Tongue (tissue), 2 donors: Measurements from ENCODE around the gene MAPKAPK5. TPM values are rescaled to one million over a fixed set of nuclear protein-coding genes. Genes with fewer than 3 reads are reported as not detected.
"Not testable (repeated sequence)": the region's sequence is repeated elsewhere in the genome, so short reads cannot be mapped to it uniquely, and the experiment has no call there.

Source experiments
- DNase-seq: peaks from one replicate; pipeline ENCODE4 v3.0.0-alpha.2; 2015
- total RNA-seq: library from RNA; depleted of rRNA; stranded (reverse); fragments of >200 nt; gene quantifications from one replicate; pipeline ENCODE4 v1.2.3, GENCODE V29; 2014

The MAPKAPK5 gene
- total RNA-seq, 1 donor from 2014 or later, result 38.7 TPM

DNA sequence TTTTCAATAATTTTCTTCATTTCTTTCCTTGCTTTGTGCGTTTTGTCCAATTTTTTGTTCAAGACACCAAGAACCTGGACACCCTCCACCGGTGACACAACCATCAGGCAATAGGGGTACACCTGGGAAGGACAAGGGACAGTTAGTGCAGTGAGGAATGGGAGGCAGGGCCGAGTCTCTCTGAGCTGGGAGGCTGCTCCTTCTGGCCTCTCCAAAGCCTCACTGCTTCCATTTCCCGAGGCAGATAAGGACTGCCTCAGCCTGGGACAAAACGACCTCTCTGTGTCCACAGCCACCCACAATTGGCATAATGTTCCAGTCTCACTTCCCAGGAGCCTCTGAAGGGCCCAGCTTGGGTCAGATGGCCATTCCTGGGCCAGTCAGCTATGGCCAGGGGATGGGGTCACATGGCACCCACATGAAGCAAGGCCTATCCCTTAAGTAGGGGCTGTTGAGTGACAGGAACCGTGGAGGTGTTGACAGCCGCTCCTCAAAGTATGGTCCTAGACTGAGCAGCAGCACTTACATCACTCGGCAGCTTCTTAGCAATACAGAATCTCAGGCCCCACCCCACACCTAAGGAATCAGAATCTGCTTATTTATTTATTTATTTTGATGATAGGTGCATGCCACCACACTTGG, 13.6 kb upstream of the MAPKAPK5 start:
- no peak for DNase-seq

DNA sequence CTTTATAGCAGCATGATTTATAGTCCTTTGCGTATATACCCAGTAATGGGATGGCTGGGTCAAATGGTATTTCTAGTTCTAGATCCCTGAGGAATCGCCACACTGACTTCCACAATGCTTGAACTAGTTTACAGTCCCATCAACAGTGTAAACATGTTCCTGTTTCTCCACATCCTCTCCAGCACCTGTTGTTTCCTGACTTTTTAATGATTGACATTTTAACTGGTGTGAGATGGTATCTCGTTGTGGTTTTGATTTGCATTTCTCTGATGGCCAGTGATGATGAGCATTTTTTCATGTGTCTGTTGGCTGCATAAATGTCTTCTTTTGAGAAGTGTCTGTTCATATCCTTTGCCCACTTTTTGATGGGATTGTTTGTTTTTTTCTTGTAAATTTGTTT, 12.4 kb upstream of the MAPKAPK5 start:
- DNase-seq, result not testable (repeated sequence)

DNA sequence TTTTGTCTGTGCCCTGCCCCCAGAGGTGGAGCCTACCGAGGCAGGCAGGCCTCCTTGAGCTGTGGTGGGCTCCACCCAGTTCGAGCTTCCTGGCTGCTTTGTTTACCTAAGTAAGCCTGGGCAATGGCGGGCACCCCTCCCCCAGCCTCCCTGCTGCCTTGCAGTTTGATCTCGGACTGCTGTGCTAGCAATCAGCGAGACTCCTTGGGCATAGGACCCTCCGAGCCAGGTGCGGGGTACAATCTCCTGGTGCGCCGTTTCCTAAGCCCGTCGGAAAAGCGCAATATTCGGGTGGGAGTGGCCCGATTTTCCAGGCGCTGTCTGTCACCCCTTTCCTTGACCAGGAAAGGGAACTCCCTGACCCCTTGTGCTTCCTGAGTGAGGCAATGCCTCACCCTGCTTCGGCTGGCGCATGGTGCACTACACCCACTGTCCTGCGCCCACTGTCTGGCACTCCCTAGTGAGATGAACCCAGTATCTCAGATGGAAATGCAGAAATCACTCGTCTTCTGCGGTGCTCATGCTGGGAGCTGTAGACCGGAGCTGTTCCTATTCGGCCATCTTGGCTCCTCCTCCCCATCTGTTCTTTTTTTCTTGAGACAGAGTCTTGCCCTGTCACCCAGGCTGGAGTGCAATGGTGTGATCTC, 7.2 kb upstream of the MAPKAPK5 start:
- not testable (repeated sequence) for DNase-seq

DNA sequence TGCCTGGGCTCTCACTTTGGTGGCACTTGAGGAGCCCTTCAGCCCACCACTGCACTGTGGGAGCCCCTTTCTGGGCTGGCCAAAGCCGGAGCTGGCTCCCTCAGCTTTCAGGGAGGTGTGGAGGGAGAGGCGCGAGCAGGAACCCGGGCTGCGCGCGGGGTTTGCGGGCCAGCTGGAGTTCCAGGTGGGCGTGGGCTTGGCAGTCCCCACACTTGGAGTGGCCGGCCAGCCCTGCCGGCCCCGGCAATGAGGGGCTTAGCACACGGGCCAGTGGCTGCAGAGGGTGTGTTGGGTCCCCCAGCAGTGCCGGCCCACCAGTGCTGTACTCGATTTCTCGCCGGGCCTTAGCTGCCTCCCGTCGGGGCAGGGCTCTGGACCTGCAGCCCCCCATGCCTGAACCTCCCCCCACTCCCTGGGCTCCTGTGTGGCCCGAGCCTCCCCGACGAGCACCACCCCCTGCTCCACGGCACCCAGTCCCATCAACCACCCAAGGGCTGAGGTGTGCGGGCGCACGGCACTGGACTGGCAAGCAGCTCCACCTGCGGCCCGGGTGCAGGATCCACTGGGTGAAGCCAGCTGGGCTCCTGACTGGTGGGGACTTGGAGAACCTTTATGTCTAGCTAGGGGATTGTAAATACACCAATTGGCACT, 6.4 kb upstream of the MAPKAPK5 start:
- DNase-seq, result not testable (repeated sequence)

DNA sequence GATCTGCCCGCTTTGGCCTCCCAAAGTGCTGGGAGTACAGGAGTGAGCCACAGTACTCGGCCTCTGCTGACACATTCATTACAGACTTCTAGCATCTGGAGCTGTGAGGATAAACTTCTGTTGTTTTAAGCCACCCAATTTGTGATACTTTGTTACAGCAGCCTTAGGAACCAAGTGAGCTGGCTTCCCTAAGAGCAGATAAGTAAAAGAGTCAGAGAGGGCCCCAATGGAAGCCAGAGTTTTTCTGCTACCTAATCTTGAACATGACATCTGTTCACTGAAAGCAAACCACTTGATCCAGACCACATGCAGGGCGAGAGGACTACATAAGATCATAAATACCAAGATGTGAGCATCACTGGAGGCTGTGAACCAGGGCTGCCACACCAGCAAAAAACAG, 3.7 kb upstream of the MAPKAPK5 start:
- no peak for DNase-seq

DNA sequence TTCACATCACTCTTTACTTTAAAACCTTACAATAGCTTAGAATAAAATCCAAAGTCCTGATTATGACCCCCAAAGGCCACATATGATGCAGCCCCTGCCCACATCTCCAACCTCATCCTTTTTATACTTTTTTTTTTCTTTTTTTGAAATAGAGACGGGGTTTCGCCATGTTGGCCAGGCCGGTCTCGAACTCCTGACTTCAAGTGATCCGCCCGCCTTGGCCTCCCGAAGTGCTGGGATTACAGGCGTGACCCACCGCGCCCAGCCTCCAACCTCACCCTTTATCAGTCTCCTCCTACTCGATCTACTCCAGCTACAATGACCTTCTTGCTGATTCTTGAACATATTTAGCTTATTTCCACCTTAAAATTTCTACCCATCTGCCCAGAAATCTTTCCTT, 1.2 kb upstream of the MAPKAPK5 start:
- no peak for DNase-seq

DNA sequence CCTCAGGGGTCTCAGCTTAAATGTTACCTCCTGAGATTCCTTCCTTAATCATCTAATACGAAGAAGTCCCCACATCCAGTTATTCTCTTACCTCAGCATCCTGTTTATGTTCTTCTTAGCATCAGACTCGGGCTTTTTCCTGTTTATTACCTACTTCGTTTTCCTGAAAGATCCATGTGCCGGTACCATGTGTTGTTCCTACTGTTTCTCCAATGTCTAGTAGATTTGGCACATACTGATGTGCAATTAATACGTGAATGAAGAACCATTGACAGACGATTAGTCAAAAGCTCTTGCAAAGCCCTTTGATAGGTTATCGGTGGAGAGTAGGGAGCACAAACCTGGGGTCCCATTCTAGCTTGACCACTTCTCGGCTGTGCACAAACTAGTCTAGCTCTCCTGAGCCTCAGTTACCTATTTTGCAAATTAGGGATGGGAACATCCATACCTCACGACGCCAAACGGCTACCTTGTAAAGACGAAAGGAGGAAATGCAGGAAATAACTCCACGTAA, 735 bp upstream of the MAPKAPK5 start:
- DNase-seq, result no peak

DNA sequence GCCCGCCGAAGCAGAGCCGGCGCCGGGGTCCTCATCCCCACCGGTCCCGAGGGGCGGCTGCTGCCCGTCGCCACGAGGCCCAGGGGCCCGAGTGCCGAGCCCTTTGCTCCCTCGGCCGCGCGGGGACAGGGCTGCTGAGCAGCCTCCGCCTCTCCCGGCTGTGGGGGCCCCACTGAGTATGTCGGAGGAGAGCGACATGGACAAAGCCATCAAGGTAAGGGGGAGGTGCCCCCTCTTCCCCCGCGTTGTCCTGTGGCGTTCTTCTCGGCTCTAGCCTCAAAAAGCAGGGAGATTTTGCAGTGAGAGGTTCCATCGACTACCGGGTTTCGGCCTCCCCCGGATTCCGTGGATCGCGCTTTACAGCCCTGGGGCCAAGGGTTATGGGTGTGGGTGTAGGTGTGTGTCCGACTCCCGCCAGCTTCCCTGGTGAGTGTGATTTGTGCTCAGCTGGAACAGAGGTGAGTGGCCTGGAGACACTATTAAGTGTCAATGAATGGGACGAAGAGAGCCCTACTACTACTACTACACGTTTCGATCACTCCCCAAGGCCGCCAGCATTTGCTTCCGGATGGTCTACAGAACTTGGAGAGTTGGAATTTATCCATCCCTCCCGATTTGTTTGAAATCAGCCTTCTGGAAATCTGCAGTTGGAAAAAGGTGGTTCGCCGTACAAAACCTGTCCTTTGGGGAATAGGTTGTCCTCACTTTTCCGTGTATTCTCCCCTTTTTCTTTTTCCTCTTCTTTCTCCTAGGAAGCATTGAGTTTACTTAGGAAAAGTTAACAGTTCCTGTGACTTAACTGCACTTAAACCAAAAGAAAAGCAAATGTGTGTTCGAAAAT, 748 bp downstream of the MAPKAPK5 start:
- no peak for DNase-seq

DNA sequence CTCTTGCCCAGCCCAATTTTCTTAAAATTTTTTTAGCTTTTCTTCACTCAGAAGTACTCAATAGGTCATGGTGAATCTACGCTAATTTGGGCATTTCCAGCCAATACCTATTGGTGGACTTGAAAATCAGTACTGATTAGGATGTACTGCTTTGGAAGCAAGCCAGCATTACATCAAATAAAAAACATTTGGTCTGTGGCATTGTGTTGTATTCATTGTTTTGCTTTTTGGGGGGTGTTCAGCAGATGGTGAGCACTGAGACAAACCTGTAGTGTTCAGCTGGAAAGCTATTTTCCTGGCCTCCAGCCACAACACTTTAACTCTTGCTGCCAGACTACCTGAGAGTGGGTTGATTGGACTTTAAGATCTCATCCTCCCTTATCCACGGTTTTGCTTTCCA, 4.0 kb downstream of the MAPKAPK5 start:
- DNase-seq, result no peak

DNA sequence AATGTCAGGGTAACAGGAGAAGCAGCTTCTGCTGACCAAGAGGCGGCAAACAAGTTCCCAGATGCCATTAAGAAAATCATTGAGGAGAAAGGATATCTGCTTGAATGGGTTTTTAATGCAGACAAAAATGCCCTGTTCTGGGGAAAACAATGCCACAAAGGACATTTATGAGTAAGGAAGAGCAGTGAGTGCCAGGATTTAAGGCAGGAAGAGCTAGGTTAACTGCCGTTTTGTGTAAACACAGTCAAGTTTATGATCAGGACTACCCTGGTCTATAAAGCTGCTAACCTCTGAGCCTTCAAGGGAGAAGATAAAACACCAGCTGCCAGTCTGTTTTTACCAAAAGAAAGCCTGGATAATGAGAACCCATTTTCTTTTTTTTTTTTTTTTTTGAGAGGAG, 8.5 kb downstream of the MAPKAPK5 start:
- DNase-seq, result no peak

DNA sequence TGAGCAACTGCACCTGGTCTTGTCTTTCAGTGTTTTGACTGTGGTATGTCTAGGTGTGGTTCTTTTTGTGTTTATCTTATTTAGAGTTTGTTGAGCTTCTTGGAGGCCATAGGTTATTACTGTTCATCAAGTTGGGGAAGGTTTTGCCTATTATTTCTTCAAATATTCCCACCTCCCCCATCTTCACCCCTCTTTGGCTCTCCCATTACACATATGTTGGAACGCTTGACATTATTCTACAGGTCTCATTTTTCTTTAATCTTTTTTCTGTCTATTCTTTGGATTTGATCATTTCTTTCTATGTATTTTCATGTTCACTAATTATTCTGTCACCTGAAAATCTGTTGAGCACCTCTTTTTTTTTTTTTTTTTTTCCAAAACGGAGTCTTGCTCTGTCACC, 16.2 kb downstream of the MAPKAPK5 start:
- no peak for DNase-seq

DNA sequence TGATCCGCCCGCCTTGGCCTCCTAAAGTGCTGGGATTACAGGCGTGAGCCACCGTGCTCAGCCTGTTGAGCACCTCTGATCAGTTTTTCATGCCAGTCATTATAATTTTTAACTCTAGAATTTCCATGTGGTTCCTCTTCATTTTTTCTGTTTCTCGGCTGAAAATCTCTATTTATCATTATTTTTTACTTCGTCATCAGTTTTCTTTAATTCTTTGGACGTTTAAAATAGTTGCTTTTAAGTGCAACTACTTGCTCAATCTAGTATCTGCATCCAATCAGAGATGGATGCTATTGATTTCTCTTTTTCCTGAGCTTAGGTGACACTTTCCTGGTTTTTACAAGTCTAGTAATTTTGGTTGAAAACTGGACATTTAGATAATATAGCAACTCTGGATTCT, 16.8 kb downstream of the MAPKAPK5 start:
- DNase-seq, result no peak

DNA sequence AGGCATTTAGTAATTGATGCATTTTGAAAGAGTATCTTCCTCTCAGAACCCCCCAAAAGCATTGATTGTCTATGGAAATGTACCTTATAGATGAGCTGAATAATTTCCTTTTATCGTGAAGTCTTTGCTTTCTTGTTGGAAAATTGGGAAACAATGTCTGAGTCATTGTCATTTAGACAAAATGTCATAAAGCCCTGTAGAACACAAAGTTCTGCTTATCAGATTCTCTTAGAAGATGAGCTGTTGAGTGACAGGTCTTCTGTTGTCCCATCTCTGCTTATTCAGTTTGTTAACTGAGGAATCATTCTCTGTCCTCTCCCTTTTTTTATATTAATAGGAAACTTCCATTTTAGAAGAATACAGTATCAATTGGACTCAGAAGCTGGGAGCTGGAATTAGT, 22.9 kb downstream of the MAPKAPK5 start:
- DNase-seq, result no peak

DNA sequence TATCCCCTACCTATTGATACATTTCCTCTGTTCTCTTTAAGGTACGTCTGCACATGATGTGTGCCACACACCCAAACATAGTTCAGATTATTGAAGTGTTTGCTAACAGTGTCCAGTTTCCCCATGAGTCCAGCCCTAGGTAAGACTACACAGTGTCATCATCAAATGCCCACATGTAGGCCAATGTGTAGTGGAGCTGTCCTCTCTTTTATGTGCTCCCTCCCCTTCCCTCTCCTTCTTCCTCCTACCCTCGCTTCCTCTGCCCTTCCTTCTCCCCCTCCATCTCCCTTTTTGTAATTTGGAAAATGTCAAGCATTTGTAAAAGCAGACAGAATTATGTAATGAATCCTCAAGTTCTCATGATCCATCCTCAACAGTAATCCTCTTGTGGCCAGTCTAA, 25.5 kb downstream of the MAPKAPK5 start:
- no peak for DNase-seq

DNA sequence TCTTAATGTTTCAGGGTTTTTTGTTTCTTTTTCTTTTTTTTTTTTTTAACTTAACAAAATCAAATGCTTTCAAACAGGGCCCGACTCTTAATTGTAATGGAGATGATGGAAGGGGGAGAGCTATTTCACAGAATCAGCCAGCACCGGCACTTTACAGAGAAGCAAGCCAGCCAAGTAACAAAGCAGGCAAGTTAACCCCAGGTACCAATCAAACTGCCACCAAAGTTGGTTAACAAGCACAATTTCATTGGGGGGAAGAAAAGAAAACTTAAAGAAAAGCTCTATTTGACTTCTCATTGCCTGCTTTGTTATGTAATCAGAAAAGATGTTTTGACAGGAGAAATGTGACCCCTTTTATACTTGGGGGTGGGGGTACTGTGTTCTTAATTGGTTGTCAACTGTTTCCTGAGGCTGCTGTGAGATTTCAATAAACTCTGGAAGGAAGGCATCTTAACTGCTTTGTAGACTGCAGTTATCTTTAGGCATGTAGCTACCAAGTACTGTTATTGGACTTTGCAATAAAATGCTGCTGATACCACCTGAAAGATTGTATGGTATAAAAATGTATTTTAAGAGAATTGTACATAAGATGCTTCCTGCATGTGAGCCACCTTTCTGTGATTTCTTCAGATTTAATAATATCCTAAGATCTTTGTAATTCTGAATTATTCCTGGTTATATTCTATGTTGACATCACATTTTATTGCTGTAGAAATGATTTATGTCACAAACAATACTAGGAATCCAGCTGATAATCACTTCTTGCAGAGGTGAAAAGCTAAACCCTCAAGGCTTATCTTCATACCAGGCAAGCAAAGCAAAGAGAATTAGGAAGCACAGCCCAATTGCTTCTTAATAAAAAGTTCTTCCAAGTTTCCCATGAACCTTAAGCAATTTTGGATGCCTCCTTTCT, 26.9 kb downstream of the MAPKAPK5 start:
- DNase-seq, result no peak

DNA sequence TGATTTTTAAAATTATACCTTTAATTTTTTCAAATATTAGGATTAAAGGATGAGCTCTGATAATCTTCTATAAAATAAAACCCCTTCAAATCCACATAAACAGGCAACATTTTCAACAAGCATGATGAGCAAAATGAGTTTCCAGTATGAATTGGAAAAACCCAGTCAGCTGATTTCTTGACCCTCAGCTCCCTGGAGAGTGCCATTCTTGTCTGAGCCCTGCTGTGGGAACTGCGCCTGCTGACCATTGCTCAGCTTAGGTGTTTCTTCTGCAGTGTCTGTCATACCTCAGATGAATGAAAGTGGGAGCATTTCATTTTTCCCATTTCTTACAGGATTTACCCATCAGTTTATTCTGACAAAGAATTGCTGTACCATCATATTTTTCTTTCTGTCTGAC, 27.6 kb downstream of the MAPKAPK5 start:
- DNase-seq, result no peak

DNA sequence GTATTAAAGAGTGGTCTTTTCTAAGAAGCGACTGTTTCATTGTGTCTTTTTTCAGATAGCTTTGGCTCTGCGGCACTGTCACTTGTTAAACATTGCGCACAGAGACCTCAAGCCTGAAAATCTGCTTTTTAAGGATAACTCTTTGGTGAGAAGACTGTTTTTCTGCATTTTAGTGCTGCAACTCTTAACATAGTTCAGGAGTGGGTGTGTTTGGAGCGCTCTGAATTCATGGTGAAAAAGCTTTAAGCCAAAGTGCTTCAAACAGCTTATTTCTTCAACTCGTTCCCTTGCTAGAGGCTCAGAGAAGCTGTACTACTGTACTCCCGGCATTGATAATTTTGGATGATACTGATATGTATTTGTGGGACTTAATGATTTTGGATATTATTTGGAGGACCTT, 28.2 kb downstream of the MAPKAPK5 start:
- DNase-seq, result no peak

DNA sequence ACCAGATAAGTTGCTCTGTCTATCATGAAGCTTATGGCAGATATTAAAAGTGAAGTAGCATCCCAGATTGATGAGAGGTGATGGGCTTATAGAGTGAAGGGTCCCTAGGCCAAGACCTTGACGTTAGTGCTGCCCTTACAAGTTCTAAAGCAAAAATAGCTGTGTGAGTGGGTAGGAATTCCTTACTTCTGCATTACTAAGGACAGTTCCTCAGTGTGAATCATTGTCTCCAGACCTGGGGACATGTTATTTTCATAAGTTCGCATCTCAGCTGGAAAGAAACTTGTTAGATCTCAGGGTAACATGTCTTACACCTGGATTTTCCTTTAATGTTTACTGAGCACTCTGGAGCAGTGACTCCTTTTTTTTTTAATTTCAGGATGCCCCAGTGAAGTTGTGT, 28.7 kb downstream of the MAPKAPK5 start:
- no peak for DNase-seq

DNA sequence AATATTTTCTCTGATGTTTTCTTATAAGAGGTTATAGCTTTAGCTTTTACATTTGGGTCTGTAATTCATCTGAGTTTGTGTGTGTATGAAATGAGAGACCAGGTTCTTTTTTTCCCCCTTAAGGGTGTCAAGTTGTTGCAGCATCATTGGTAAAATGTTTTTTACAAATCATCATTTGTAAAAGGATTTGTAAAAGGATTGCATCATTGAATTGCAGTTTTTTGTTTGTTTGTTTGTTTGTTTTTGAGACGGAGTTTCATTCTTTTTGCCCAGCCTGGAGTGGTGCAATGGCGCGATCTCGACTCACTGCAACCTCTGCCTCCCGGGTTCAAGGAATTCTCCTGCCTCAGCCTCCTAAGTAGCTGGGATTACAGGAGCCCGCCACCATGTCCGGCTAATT, 31.1 kb downstream of the MAPKAPK5 start:
- no peak for DNase-seq

DNA sequence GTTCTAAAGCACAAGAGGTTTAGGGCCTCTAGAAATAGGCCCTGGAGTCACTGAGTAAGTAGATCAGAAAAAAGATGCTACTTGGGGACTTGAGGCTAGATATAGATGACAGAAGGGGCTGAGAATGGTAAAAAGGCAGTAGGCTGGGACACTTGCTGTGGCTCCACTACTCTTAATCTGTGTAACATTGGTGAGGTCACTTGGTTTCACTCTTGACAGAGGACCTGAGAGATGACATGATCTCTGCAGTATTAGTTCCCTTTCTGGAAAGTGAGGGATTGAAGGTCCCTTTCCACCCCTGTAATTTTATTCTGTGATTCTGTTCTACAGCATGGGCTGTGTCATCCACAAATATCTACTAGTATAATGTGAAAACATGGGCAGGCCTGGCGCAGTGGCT, 39.7 kb downstream of the MAPKAPK5 start:
- no peak for DNase-seq

DNA sequence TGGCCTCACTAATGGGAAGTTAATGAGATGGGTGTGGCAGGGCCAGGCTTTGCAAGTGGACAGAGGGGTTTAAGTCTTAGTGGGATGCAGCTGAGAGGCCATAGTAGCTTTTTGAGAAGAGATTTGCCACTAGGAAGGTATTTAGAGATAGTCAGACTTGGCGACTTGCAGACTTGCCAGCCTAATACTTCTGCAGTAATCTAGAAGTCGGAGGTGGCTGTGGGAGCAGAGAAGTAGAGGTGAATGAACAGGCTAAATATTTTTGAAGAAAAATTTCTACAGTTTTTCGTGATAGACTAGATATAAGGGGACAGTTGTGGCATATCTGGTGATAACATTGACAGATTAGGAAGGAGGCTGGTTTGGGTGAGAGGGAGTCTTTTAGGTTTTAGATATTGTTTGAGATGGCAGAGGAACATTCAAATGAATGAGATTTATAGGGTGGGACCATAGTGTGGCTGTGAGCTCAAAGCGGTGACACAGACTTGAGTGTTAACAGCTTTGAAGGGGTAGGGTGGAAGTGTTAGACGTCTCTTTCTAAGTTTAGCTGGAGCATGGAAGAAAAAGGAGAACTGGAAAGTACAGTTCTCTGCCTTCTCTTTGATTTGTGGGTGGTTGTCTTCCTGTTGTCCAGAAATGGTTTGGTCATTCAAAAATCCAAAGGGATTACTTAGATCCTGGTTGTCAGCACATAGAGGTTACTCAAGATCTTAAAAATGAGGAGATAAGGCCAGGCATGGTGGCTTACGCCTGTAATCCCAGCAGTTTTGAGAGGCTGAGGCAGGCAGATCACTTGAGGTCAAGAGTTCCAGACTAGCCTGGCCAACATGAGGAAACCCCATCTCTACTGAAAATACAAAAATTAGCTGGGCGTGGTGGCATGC, 44.9 kb downstream of the MAPKAPK5 start:
- no peak for DNase-seq
